NCI-H1105 (cell line): ENCODE data around the gene MANSC4.

ENCODE experiments used
- DNase-seq: peaks from one replicate; lab custom pipeline; 2025; lab: John Stamatoyannopoulos, UW

The MANSC4 gene

DNA sequence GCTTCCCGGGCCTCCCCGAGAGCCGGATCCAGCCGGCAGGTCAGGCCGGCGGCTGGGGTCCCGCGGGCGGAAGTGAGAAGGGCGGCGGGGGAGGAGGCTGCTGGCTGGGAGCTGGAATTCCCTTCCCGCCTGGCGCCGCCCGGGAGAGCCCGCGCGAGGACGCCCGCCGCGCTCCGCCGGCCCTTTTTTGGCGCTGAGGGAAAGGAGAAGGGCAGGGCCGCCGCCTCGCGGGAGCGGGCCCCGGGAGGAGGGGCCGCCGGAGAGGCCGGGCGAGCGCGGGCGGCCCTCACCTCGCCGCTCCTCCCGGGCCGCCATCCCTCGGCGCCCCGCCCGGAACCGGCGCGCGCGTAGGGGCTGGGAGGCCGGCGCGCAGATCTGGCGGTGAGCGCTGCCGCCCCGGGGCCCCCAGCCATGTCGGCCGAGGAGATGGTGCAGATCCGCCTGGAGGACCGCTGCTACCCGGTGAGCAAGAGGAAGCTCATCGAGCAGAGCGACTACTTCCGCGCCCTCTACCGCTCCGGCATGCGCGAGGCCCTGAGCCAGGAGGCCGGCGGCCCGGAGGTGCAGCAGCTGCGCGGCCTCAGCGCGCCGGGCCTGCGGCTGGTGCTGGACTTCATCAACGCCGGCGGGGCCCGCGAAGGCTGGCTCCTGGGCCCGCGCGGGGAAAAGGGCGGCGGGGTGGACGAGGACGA is at the start of gene MANSC4, which contains the start of gene KLHL42:
MANSC4 (minus strand) TSS at position 317 of the 692 bp plus-strand sequence. CDS start 8,960 bp downstream, outside the sequence.
KLHL42 (plus strand) TSS at position 314 of the 692 bp plus-strand sequence; CDS start at position 412, 98 bp downstream.
- DNase-seq, result peak; percentile 82

DNA sequence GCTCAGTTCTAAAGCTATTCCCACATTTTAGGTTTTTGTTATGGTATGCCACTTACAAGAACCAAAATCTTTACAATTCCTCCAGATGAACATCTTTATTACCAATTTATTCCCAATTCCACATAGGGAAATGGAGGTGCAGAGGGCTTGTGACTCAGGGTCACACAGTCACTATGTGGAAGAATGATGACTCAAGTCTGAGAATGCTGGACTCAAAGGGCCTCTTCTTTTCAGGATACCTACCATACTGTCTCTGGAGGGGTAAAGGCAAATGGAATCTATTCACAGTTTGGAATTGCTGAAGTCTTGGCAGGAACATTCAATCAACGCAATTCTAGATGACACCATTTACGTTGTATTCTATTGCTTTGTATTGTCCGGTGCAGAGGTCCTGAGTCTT is 48.2 kb upstream of the MANSC4 start:
- no peak for DNase-seq

DNA sequence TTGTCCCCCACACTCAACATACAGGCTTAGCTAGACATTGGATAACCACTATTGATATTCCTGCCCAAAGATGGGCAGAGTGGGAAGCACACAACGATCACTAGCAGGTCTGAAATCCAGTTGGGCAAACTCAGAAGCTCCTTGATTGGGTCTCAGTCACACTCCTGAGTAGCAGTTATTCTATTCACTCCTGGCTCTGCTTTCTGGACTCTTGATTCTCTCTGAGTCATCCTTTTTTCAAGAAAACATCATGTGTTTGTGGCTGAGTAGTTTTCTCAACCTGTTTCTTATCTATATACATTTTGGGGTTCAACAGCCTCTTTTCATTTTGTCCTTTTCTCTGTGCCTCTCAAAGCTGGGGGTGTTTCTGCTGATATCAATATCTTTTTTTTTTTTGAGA is 46.0 kb upstream of the MANSC4 start:
- no peak for DNase-seq

DNA sequence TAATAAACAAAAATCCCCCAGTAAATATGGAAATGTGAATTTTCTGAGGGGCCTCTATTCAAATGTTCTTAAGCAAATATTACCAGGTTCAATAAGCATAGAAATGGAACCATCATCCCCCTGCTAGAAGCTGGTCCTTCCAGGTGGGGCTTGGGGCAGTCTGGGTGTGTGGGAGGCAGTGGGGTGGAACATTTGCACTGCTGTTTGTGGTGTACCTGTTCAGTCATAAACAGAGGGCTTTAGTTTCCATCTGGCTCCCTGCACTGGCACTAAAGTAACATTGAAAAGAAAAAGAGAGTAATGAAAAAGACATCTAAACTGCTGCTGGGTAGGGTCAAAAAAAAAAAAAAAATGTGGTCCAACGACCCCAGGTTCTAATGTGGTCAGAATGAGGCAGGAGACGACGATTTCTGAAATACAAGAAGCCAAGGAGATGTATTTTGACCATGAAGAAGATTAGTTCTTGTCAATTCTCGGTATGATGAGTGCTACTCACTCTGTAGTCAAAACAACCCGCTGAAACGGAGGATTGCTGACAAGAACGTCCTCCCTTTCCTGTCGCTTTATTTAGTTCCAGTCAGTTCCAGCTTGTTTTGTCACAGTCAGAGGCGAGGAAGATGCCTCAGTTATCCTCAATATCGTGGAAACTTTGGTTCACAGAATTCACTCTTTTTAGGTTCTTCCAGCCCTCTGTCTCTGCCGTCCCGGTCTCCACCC is 44.2 kb upstream of the MANSC4 start:
- no peak for DNase-seq

DNA sequence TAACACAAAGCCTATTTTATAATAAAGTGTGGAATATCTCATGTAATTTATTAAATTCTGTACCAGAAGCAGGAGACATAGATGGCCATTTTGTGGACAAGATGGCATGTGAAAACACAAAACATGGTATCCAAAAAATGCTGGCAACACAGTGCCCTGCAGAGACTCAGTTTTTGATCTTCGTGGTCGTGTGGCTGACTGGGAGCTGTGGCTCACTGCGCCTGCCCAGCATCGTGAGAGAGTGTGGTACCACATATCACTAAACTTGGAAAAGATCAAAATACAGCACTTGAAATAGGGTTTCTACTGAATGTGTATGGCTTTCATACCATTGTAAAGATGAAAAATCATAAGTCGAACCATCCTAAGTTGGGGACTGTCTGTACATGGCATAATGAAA is 43.0 kb upstream of the MANSC4 start:
- DNase-seq, result no peak

DNA sequence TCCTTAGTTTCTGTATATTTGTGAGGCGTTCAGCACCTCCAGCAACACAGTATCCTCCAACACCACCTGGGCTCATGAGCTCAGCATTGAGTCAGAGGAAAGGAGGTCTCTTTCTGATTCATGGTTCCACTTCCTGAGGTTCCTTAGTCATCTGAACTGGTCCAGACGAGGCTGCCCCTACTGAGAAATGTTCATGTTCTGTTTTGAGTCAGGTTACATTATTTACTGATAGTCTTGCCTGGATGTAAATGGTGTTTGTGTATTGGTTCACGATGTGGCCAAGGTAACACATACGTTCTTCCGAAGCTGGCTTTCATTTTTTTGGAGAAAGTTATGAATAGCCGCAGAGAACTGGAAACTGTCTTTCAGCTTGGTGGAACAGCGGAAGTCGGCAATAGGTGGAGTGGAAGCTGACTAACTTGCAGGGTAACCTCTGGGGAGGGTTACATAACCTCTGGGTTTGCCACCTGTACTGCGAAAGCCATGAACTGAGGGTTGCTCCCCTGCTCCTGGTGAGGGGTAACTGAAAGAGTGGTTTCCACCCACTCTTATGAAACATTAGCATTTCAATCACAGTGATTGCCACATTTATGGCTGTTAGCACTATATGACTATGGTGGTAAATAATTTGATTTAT is 42.2 kb upstream of the MANSC4 start:
- DNase-seq, result no peak

DNA sequence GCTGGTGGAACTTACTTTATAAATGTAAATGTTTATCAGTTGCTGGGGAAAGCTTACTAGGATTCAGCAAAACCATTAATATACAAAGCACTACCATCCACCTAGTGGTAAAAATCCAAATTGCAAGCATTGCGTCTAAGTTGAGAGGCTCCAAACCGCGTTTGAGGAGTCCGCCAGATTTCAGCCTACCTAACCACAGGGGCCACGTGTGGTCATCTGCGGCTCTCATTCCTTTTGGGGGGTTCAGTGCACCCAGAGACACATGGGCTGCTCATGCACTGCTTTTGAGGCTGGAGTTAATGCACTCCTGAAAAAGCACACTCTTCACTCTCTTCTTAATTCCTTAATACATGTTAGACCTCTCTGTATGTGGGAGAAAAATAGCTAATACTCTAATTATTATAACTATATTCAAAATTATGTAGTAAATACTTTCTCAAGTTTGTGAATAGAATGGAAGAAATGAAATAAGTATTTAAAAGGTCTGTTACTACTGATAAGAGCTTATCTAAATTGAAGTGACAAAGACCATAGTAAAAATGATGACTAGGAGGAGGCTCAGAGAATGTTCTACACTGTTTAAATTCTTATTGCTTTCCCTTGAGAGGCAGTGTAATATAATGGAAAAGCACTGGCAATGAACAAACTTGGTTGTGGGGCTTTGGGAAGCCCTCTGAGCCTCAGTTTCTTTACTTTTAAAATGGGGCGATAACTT is 41.4 kb upstream of the MANSC4 start:
- DNase-seq, result peak; percentile 49

DNA sequence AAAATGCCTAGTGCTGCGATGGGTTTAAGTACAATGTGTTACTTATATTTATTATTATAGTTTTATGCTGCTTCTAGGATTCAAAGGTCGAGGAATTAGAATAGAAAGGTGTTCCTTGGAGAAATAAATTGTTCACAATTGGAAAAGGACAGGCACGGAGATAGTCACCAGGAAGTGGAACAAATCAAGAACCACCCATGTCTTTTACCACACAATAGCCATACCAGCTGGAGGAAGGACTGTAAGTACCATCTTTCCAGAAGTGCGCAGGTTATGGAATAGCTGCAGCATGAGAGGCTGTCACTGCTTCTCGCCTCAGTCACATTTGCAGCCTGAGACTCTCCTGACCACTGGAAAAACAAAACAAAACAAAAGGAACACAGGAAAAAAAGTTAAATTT is 40.5 kb upstream of the MANSC4 start:
- DNase-seq, result no peak

DNA sequence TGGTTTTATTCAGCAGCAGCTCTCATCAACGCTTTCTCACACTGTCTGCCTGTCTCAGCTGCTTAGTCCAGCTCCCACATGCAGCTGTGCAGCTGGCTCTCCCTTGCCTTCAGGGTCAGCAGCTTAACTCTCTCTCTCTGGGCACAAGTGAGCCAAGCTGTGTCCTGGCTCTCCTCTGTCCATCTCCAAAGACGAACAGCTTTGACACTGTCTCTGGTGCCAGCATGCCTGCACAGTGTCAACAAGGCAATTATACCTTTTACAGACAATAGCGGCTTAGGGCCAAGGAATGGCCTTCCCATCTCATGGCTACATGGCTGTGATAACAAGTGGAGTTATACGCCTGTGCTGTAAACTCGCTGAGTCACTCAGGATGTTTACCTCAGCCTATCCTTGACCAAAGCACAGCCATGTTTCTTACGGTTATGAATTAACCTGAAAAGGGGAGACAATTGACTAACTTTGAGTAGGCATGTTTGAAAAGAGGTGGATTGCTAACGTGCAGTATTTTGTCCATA is 38.4 kb upstream of the MANSC4 start:
- no peak for DNase-seq

DNA sequence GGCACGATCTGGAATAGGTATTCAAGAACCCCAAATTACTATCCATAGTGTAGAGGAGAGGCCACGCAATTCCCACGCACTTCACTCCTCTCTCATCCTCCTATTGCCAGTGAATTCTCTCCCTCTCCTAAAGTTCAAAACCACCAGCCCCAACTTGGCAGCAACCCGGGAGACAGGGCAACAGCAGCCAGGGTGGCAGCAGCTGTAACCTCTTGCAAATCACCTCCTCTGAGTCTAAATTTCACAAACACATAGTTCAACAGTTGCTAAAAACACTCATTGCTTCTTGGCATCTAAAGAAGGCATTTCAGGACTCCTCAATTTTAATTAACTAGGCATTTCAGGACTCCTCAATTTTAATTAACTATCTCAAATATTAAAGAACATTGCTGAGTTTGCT is 37.7 kb upstream of the MANSC4 start:
- no peak for DNase-seq

DNA sequence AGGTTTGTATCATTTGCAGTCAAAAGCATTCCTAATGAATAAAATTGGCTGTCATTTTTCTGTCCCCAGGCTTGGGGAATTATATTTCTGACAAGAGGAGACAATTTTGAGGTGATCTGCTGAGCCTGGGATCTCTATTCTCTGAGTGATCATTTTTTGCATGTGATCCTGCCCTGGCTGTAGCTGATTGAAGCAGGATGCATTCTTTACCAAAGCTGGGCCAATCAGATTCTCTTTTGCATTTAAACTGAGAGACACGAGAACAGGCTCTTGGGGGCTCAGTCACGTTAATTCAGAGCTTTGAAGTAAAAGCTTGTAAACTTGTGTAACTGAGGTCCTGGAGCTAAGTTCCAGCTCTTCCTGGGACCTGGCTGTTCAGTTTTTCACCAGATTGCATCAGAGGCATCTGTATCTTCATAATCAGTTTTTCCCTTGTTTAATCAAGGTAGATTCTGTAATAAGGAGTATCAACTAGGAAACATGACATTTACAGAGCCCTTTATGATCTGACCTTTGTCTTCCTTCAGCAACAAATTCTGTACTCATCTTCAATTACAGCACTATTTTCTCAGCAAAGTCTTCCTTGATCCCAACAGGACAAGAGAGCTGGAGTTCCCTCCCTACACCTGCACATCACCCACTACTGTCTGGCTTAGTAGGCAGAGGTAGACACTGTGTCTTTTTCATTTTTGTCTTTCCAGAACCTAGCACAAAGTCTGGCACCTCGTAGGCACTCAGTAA is 35.0 kb upstream of the MANSC4 start:
- DNase-seq, result no peak

DNA sequence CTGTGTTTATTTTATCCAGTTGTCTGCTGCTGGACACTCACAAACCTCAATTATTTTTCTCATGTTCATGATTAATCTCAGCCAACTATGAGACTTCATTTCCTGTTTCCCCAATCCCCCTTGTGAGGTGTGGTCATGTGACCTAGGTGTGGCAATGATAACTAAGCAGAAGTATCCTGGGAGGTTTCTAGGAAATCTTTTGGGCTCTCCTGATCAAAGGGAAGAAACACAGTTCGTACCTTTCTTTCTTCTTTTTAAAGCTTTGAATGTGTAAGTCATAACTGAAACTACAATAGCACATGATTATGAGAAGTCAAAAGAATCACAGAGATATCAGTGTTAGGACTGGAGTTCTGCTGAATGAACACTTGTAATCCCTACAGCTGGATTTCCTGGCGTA is 34.4 kb upstream of the MANSC4 start:
- no peak for DNase-seq

DNA sequence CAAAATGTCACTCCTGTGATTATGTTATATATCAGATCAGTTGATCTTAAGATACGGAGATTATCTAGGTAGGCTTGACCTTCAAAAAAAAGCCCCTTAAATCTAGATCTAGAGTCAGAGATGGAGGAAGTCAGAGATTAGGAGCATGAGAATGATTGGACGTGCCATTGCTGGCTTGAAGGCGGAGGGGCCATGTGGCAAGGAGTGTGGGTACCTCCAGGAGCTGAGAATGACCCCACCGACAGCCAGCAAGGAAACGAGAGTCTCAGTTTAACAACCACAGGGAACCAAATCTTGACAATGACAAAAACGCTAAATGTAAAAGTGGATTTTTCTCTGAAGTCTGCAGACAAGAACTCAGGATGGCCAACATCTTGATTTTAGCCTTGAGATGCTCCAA is 32.5 kb upstream of the MANSC4 start:
- DNase-seq, result no peak

DNA sequence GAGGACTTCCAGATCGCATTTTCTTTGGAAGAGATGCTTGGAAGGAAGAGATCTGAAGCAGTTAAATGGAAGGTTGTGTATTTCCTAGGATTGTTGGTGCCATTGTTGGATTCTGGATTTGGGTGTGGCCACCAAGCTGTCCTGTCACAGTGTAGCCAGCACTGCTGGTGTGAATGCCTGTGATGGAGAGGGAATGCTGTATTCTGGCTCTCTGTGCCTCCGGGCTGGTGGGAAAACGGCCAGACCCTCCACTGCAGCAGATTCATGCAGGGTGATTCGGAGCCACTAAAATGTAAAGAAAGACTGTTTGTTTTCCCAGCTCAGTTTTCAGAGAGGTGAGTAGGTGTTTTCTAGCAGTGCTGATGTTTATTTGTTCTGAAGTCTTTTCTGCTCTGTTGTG is 30.7 kb upstream of the MANSC4 start:
- DNase-seq, result no peak

DNA sequence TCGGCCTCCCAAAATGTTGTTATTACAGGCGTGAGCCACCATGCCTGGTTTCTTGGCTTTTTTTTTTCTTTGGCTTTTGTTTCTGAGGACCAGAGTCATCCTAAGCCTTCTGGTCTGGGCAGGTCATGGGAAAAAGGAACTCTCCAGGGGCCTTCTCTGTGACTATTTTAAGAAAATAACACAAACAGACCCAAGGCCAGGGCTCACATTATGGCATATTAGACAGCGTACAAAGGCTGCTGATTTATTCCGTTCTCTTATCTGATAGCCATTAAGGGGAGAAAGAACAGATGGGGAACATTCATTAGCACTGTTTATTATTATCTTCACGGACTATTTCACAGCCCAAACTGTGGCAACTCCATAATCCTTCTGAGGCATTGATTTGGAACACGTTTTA is 28.8 kb upstream of the MANSC4 start:
- DNase-seq, result no peak

DNA sequence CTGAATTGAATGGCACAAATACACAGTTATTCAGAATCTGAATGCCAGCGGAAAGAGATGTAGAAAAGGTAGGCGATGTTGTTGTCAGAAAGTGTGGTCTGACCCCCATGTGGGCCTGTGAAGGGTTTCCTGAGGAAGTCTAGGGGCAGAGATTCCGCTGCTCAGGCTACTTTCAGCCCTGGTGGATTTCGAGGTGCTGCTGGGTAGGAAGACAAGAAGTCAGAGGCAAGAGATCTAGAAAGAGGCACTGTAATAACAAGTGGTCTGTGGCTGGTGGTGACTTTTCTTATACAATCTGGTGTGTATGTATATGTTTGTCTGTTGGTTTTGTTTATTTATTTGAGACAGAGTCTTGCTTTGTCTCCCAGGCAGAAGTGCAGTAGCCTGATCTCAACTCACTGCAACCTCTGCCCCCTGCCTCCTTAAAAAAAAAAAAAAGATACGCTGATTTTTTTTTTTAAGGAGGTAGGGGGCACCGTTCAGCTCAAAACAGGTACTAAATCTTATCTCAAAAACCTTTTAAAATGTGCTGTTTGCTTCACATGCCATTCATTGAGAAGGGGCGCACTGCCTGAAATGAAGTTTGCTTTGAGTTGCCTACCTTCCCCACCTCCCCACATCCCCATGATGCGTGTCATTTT is 27.1 kb upstream of the MANSC4 start:
- no peak for DNase-seq

DNA sequence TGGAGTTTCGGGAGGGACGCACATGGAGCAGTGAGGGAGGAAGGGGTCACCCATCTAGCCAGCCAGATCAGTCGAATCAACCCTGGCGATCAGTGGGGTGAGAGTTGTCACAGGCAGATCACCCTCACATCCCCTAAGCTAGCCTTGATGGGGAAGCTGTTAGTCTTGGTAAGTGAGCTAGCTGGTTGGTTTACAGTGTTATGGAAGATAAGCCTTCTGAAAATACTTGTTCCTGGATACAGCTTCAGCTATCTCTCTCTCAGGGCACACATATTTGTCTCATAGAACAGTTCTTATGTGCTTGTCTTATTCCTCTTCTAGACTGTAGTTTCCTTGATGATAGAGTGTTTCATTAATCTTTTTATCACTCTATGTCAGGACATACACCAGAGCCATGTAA is 26.2 kb upstream of the MANSC4 start:
- DNase-seq, result no peak

DNA sequence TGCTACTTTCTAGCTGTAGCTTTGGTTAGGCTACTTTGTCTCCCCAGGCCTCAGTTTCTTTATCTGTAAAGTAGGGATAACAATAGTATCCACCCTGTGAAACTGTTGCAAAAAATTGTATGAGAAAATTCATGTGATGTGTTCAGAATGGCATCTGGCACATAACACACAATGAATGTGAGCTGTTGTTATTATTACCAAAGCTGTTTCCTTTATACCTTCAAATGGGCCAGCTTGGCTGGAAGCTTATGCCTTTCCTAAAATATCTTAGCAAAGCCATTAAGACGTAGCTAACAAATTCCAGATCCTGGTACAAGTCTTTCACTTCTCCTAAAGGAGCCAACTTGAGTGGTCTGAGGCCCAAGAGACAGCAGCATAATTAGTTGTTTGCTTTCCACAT is 25.2 kb upstream of the MANSC4 start:
- DNase-seq, result no peak

DNA sequence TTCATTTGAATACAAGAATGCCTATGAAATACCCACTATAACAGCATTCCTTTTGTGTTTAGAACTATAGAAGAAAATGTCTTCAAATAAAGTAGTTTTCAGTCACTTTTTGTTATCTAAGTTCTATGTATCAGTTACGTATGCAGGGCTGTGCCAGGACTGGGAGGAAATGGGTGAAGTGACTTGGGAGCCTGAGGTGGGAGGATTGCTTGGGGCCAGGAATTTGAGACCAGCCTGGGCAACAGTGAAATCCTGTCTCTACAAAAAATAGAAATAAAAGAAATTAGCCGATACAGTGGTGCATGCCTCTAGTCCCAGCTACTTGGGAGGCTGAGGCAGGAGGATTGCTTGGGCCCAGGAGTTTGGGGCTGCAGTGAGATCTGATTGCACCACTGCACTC is 22.9 kb upstream of the MANSC4 start:
- DNase-seq, result no peak

DNA sequence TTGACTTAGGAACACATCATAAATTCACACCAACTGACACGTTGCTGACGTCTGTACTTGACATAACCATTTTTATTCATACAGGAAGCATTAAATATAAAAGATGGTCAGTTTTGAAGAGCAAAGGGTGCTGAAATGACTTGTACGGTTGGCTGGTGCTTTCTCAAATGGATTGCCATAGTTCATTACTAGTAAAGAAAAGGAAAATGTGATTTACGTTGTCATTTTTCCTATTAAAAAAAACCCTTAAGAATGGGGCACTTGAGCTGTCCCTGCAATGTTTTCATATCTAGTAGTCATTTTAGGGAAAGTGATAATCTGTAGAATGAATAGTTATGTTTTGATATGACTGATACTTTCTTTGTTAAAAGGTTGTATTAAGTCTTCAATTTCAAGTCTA is 22.5 kb upstream of the MANSC4 start:
- DNase-seq, result no peak

DNA sequence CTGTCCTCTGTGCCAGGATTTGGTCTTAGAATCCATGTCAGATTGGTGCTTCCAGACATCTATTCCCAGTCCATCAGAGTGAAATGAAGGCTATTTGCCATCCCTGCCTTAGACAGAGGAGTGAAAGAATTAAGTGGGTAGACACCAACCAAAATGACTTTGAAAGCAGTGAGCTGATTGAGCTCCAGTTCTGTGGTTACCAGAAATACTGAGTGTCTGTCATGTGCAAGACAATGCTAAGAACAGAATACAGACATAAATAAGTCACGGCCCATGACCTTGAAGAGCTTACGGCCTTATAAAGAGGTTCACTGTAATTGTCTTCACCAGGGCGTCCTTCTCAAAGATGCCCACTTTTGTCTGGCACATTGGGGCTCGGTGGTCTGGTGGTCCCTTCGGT is 21.6 kb upstream of the MANSC4 start:
- DNase-seq, result no peak
